Dendritic cell treated with granulocyte-macrophage colony-stimulating factor and Interleukin-4, amounts not matched to agents 40 ng/mL and 50 ng/mL, for 4 days (primary cell): Measurements from ENCODE around the gene HCRTR2.

ENCODE experiments used
- H3K27ac Mint-ChIP-seq: one replicate; pipeline ENCODE4 v1.8.0; 2022; ENCODE audit warnings: mild to moderate bottlenecking, mixed read lengths
- H3K27me3 Mint-ChIP-seq: one replicate; pipeline ENCODE4 v1.8.0; 2022; ENCODE audit warnings: mild to moderate bottlenecking, mixed read lengths
- H3K36me3 Mint-ChIP-seq: one replicate; pipeline ENCODE4 v1.8.0; 2022; ENCODE audit warnings: low read depth, mixed read lengths
- H3K4me1 Mint-ChIP-seq: one replicate; pipeline ENCODE4 v1.8.0; 2022; ENCODE audit warnings: low read depth, mixed read lengths
- H3K4me3 Mint-ChIP-seq: one replicate; pipeline ENCODE4 v1.8.0; 2022; ENCODE audit warnings: mild to moderate bottlenecking, moderate library complexity, mixed read lengths
- H3K9me3 Mint-ChIP-seq: one replicate; pipeline ENCODE4 v1.8.0; 2022; ENCODE audit warnings: mixed read lengths
- intact Hi-C: fragments of 100-400 bp; cut with micrococcal nuclease; formaldehyde crosslinking; loops from one replicate; pipeline ENCODE4 v1.15.0; 2022

Gene HCRTR2

GRCh38 chr6:55327169-55327568 is 152.9 kb downstream of the HCRTR2 start, which contains the start of gene GFRAL:
GFRAL (plus strand) TSS chr6:55327469; CDS start chr6:55327555, 86 bp downstream.
- Mint-ChIP-seq H3K4me3 (no peak within 1 kb of the TSS), H3K9me3 (no peaks in the 10 kb centered on the region), H3K27ac (no peak within 1 kb of the TSS), H3K4me1 (no peaks in the 10 kb centered on the region), H3K36me3 (no peaks in the 10 kb centered on the region), H3K27me3 (no peaks in the 10 kb centered on the region)
- intact Hi-C loops, result no loop called here
